Fibroblast of villous mesenchyme (primary cell): ENCODE results near the gene AGPAT4. TPM values are rescaled to one million over a fixed set of nuclear protein-coding genes. Genes with fewer than 3 reads are reported as not detected.

Source experiments
- DNase-seq: peaks from one replicate; pipeline ENCODE4 v3.0.0-alpha.2; 2010; ENCODE audit warnings: low read depth
- H3K4me3 ChIP-seq: 2 replicates; pipeline ENCODE4 v1.5.1; 2011; ENCODE audit warnings: low read depth, mild to moderate bottlenecking, low read length
- CTCF ChIP-seq: IDR thresholded peaks from 2 replicates; pipeline ENCODE4 v1.5.1; 2012; ENCODE audit warnings: low read depth, mild to moderate bottlenecking, low read length; ENCODE audit not compliant: insufficient read depth
- total RNA-seq: library from RNA; depleted of rRNA; stranded (reverse); fragments of >200 nt; gene quantifications from 2 replicates; pipeline ENCODE4 v1.2.3, GENCODE V29; 2012

The AGPAT4 gene
- total RNA-seq, 1 donor = 11.2 TPM

DNA sequence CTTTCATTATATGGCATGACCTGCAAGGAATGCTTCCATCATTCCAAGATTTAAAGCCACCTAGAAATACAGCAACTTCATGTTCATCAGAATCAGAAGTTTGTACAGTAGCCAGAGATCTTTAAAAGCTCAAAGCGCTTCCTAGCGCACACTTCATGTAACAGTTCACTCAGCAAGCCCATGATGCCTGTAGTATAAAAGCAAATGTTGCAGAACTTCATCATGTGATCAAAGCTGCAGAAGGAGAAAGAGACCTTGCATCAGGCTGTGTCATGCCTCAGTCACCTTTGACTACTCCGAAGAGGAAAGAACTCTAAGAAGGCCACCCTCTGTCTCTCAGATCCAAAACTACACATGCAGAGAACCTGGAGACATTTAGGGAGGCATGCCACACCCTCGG, 78.5 kb downstream of the AGPAT4 start:
- H3K4me3 ChIP-seq = no peak overlapping the region
- TF ChIP-seq CTCF = no peak
- no peak for DNase-seq

GRCh38 chr6:161194374-161194773, 79.5 kb downstream of the AGPAT4 start:
- DNase-seq = no peak
- no peak for TF ChIP-seq CTCF

GRCh38 chr6:161192636-161193411, 81.0 kb downstream of the AGPAT4 start:
- no peak for TF ChIP-seq CTCF
- no peak overlapping the region for H3K4me3 ChIP-seq
- DNase-seq = no peak

More at GRCh38 chr6:161194374-161194773, 79.5 kb downstream of the AGPAT4 start:
- H3K4me3 ChIP-seq = no peak overlapping the region

- no peak for TF ChIP-seq CTCF
- no peak for DNase-seq
- no peak overlapping the region for H3K4me3 ChIP-seq
Observed at GRCh38 chr6:161191671-161192070, 82.2 kb downstream of the AGPAT4 start.

DNA sequence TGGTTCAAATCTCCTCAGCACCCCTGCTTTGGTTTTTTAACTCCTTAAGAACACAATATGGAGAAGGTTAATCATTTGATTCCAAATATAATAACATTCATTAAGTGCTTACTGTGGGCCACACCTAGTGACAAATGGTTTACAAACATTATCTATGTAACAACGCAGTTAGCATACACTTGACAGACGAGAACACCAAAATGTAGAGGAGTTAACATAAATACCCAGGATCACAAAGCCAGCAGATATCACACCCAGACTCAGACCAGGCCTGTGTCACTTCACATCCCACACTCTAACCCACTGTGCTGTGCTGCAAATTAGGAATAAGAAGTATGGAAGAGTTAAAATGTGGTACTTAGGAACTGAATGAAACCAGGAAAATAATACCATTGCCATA, 82.9 kb downstream of the AGPAT4 start:
- TF ChIP-seq CTCF = no peak
- H3K4me3 ChIP-seq = no peak overlapping the region
- no peak for DNase-seq

GRCh38 chr6:161189891-161190290, 84.0 kb downstream of the AGPAT4 start:
- TF ChIP-seq CTCF = no peak
- H3K4me3 ChIP-seq = no peak overlapping the region
- DNase-seq = peak; percentile 44
